MG63 (cell line): ENCODE results near the gene MYOM1. TPM values are rescaled to one million over a fixed set of nuclear protein-coding genes. Genes with fewer than 3 reads are reported as not detected.
A peak's percentile ranks its signal among the peaks of the same experiment; 100 is the strongest.
"Not testable (repeated sequence)": the region's sequence is repeated elsewhere in the genome, so short reads cannot be mapped to it uniquely, and the experiment has no call there.

Experiments used
- DNase-seq: peaks from one replicate; pipeline ENCODE4 v3.0.0-alpha.2; 2020
- H3K27me3 ChIP-seq: fragments of 250-450 bp; sonication (Bioruptor Pico); 2 replicates; pipeline ENCODE4 v1.5.1; 2020; ENCODE audit warnings: mild to moderate bottlenecking, moderate library complexity
- H3K36me3 ChIP-seq: fragments of 250-450 bp; sonication (Bioruptor Pico); 2 replicates; pipeline ENCODE4 v1.5.1; 2020; ENCODE audit warnings: mild to moderate bottlenecking, moderate library complexity
- H3K4me3 ChIP-seq: fragments of 250-450 bp; sonication (Bioruptor Pico); 2 replicates; pipeline ENCODE4 v1.5.1; 2020; ENCODE audit warnings: mild to moderate bottlenecking, moderate library complexity
- H3K9me3 ChIP-seq: fragments of 250-450 bp; sonication (Bioruptor Pico); 2 replicates; pipeline ENCODE4 v1.5.1; 2020; ENCODE audit warnings: mild to moderate bottlenecking, moderate library complexity
- total RNA-seq: library from RNA; depleted of rRNA; stranded (reverse); fragments of >200 nt; shearing (Covaris generic); gene quantifications from 2 replicates; pipeline ENCODE4 v1.2.3, GENCODE V29; 2014; ENCODE audit warnings: low replicate concordance

Gene MYOM1
- total RNA-seq, 1 experiment from 2014 or later = 0.03 TPM

DNA sequence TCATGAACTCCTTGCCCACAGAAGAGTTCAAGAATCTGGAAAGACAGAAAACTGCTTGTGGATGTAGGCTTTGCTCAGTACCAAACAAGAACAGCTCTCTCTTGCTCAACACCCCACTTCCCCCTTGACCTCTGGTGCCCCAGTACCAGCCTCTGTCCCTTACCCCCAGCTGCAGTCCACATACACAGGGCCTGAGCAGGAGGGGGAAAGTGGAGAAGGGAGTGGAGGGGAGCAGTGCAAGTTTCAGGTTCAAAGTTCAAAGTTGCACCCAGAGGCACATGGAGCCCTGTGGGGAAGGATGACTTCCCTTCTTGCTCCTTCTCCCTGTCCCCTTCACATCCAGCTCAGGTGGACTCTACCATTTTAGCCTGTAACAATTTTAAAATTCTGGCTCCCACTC is 145.7 kb downstream of the MYOM1 start:
- H3K36me3 ChIP-seq = no peaks in the 10 kb centered on the region
- H3K4me3 ChIP-seq = no peak overlapping the region
- no peak for DNase-seq
- H3K27me3 ChIP-seq = no peaks in the 10 kb centered on the region
- H3K9me3 ChIP-seq = no peaks in the 10 kb centered on the region

DNA sequence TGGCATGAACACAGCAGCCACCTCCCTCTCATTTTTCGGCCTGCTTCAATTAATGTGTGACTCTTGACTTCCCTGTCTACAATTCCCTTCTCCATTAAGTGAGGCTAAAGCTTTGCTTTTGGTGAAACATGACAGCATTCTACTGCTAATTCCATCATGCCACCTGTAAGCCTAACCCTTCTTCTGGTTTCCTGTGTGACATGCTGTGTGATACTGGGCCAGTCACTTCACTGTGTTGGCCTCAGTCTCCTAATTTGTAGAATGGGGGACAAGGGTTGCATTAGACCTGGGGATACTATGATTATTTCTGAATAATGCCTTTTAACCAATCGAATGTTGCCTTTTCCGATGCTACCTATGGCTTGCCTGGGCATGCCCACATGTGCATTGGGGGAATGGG is 146.4 kb downstream of the MYOM1 start:
- not testable (repeated sequence) for H3K9me3 ChIP-seq, H3K4me3 ChIP-seq, DNase-seq, H3K27me3 ChIP-seq, H3K36me3 ChIP-seq

- no peak for DNase-seq
- Histone ChIP-seq H3K9me3 (no peaks in the 10 kb centered on the region), H3K27me3 (no peaks in the 10 kb centered on the region)
Measured at GRCh38 chr18:3071676-3072075, 148.1 kb downstream of the MYOM1 start.

DNA sequence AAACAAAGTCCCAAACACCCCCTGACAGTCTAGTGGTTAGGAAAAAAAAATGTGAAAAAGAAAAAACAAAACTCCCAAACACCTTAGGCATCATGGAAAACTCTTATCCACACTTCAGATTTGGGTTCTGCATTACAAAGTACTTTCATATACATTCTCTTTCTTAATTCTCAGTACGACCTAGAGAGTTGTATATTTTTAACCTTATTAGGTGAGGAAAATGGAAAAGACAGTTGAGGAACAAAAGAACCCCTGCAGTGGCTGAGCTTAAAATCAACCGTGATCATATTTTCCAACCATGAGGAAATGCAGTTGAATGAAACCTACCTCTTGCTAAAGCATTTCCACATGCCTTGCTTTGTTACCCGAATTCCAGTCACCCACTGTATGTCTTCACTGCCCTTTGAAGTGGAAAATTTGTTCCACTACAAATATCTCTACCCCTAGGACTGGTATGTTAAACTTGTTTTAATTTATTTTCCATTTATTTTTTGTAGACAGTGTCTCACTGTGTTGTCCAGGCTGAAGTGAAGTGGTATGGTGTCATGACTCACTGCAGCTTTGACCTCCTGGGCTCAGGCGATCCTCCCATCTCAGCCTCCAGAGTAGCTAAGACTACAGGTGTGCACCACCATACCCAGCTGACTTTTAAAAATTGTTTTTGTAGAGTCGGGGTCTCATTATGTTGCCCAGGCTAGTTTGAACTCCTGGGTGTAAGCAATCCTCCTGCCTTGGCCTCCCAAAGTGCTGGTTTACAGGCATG is 149.9 kb downstream of the MYOM1 start:
- H3K9me3 ChIP-seq = no peaks in the 10 kb centered on the region
- no peak for DNase-seq
- no peak overlapping the region for H3K4me3 ChIP-seq
- no peaks in the 10 kb centered on the region for H3K36me3 ChIP-seq
- no peaks in the 10 kb centered on the region for H3K27me3 ChIP-seq

More at GRCh38 chr18:3071676-3072075, 148.1 kb downstream of the MYOM1 start:
- Histone ChIP-seq H3K36me3 (no peaks in the 10 kb centered on the region), H3K4me3 (no peak overlapping the region)

DNA sequence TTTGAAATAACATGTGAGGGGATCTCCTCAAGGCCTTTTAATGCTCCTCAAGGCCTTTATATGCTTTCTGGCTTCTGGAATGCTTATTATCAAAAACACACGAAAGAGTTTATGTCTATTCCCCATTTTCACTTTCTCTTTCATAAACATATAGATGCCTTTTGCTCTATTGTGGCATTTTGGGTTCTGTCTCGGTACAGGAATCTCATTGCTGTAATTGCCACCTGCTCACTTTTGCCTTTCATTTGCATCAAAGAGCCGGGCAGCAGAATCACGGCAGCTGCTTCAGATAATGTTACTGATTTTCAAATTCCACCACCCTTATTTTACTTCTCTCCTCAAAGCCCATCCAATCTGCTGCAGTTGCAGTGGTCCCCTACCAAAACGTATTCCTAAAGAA is 152.0 kb downstream of the MYOM1 start:
- H3K27me3 ChIP-seq = no peaks in the 10 kb centered on the region
- no peaks in the 10 kb centered on the region for H3K9me3 ChIP-seq
- H3K4me3 ChIP-seq = no peak overlapping the region
- DNase-seq = no peak
- no peaks in the 10 kb centered on the region for H3K36me3 ChIP-seq

DNA sequence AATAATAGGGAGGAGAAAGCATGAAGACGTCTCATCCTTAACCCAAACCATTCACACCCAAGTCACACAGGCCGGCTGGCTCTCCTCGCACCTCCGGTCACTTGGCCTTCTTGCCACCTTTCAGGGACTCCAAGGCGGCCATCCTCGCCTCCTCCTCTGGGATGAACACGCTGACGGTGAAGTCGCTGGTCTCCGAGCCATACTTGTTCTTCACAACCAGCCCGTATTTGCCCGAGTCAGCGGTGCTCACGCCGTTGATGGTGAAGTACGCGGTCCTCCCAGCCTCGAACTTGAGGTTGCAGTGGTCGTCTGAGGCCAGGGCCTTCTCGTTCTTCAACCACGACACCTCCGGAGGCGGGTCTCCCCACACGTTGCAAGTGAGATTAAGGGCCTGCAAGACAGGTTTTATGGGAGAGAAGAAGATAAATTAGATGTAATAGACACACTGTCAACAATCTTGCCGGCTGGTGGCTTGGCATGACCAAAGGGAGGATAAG is 152.6 kb downstream of the MYOM1 start:
- no peak for DNase-seq
- no peaks in the 10 kb centered on the region for H3K9me3 ChIP-seq
- no peak overlapping the region for H3K4me3 ChIP-seq
- H3K27me3 ChIP-seq = no peaks in the 10 kb centered on the region
- H3K36me3 ChIP-seq = no peaks in the 10 kb centered on the region

DNA sequence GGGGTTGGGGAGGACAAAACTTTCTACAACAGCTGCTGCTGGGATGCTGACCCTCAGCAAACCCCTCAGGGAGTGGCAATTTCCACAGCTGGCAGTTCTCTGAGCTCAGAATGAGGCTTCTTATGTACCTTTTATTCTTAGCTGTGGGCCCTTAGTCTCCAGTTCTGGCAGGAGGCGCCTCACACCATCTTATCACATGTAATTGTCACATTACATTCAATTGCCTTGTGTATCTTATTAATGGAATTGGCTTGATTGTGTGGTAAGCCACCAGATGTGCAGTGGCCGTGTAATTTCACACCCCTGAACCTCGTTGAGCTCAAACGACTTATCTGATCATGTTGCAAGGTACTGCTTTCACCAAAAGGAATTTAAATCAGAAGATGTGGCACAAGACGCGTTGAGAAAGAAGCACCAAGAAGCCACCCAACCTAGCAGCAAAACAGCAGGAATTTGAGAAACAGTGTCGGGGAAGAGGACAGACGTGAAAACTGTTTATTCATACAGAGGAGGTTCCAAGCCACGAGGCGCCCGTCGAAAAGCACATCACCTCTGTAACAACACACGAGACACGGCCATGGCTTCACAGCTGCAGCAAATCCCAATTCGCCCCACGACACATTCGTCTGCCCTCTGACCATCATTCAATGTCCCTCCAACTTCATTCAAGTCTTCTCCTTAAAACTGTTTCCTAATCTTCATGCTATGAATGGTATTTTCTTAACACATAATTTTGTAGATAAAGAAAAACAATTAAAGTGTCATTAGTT is 153.2 kb downstream of the MYOM1 start:
- Histone ChIP-seq H3K27me3 (no peaks in the 10 kb centered on the region), H3K9me3 (no peaks in the 10 kb centered on the region), H3K4me3 (no peak overlapping the region), H3K36me3 (no peaks in the 10 kb centered on the region)
- DNase-seq = no peak

GRCh38 chr18:3063766-3064165 is 156.0 kb downstream of the MYOM1 start:
- H3K9me3 ChIP-seq, DNase-seq, H3K27me3 ChIP-seq, H3K4me3 ChIP-seq, H3K36me3 ChIP-seq: not testable (repeated sequence)

- DNase-seq = peak; percentile 21
- Histone ChIP-seq H3K9me3 (no peaks in the 10 kb centered on the region), H3K27me3 (no peaks in the 10 kb centered on the region), H3K36me3 (no peaks in the 10 kb centered on the region), H3K4me3 (no peak overlapping the region)
Measured at GRCh38 chr18:3062798-3063680, 156.7 kb downstream of the MYOM1 start.

- Histone ChIP-seq H3K9me3 (no peaks in the 10 kb centered on the region), H3K27me3 (no peaks in the 10 kb centered on the region), H3K4me3 (no peak overlapping the region), H3K36me3 (no peaks in the 10 kb centered on the region)
- no peak for DNase-seq
Measured at GRCh38 chr18:3061581-3062312, 158.0 kb downstream of the MYOM1 start.

GRCh38 chr18:3060667-3061580 is 158.8 kb downstream of the MYOM1 start:
- H3K27me3 ChIP-seq = no peaks in the 10 kb centered on the region; the same call in 1 of the 2 replicates

GRCh38 chr18:3059272-3059671 is 160.5 kb downstream of the MYOM1 start:
- DNase-seq = no peak
- no peaks in the 10 kb centered on the region; the same call in 1 of the 2 replicates for H3K27me3 ChIP-seq
- no peaks in the 10 kb centered on the region for H3K36me3 ChIP-seq
- no peaks in the 10 kb centered on the region for H3K9me3 ChIP-seq
- H3K4me3 ChIP-seq = no peak overlapping the region

More at GRCh38 chr18:3060667-3061580, 158.8 kb downstream of the MYOM1 start:
- Histone ChIP-seq H3K9me3 (no peaks in the 10 kb centered on the region), H3K4me3 (no peak overlapping the region), H3K36me3 (no peaks in the 10 kb centered on the region)
- DNase-seq = no peak

- Histone ChIP-seq H3K4me3 (no peak overlapping the region), H3K36me3 (no peaks in the 10 kb centered on the region), H3K27me3 (no peaks in the 10 kb centered on the region; the same call in 1 of the 2 replicates), H3K9me3 (no peaks in the 10 kb centered on the region)
- no peak for DNase-seq
Measured at GRCh38 chr18:3058328-3059191, 161.2 kb downstream of the MYOM1 start.

GRCh38 chr18:3057526-3057925 is 162.2 kb downstream of the MYOM1 start:
- Histone ChIP-seq H3K36me3 (no peaks in the 10 kb centered on the region), H3K4me3 (no peak overlapping the region), H3K27me3 (no peaks in the 10 kb centered on the region; the same call in 1 of the 2 replicates), H3K9me3 (no peaks in the 10 kb centered on the region)
- no peak for DNase-seq
